ENCODE data around the gene ST8SIA2. TPM values are rescaled to one million over a fixed set of nuclear protein-coding genes. Genes with fewer than 3 reads are reported as not detected.

Gene ST8SIA2
- total and polyA plus RNA-seq, 3 donors from 2014 or later: 0.12 to 0.31 (median 0.24) TPM

DNA sequence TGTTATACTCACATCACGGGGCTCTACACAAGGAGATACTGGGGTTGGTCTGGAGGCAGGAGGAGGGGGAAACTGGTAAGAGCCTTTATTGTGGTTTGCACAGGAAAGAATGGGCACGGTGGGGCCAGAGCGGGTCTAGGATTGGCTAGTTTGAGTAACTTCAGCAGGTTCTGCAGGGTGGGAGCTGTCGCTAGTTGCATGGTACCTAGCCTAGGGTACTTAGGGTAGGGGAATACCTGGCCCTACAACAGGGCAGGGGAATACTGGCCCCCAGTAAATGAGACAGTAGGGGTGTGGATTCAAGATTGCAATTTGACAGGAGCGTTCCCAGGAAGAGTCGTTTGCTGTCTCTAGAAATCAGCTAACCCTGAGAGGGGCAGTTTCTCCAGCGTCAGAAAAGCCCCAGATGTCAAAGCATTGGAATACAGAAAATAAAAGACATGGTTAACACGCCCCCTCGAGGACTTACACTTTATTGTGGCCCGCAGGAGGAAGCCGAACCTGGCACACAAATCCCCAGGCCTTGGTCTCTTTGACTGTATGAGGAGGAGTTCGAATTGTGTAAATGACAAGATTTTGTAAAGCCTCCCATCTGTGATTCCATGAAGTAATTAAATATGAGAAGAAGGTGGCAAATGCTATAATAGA is 32.0 kb downstream of the ST8SIA2 start:
- H3K27ac ChIP-seq: no peak overlapping the region
- 58 to 59% methylated on average over 12 of the region's 12 CpGs for WGBS, 2 donors
- H3K27me3 ChIP-seq: no peaks in the 10 kb centered on the region
- intact Hi-C loops (cut with DNase I; ENCODE audit: low total_unique reads): no loop called here
- H3K4me3 ChIP-seq: no peak overlapping the region
- DNase-seq: no peak
- H3K36me3 ChIP-seq (ENCODE audit: low read depth, missing control alignments): no peaks in the 10 kb centered on the region
- no peaks in the 10 kb centered on the region for H3K4me1 ChIP-seq
- TF ChIP-seq, protein P1, sequence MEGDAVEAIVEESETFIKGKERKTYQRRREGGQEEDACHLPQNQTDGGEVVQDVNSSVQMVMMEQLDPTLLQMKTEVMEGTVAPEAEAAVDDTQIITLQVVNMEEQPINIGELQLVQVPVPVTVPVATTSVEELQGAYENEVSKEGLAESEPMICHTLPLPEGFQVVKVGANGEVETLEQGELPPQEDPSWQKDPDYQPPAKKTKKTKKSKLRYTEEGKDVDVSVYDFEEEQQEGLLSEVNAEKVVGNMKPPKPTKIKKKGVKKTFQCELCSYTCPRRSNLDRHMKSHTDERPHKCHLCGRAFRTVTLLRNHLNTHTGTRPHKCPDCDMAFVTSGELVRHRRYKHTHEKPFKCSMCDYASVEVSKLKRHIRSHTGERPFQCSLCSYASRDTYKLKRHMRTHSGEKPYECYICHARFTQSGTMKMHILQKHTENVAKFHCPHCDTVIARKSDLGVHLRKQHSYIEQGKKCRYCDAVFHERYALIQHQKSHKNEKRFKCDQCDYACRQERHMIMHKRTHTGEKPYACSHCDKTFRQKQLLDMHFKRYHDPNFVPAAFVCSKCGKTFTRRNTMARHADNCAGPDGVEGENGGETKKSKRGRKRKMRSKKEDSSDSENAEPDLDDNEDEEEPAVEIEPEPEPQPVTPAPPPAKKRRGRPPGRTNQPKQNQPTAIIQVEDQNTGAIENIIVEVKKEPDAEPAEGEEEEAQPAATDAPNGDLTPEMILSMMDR (IDR thresholded peaks at IDR 0.05): no peak
- TF ChIP-seq POLR2A (IDR thresholded peaks at IDR 0.05): no peak
- H3K9me3 ChIP-seq: no peaks in the 10 kb centered on the region

DNA sequence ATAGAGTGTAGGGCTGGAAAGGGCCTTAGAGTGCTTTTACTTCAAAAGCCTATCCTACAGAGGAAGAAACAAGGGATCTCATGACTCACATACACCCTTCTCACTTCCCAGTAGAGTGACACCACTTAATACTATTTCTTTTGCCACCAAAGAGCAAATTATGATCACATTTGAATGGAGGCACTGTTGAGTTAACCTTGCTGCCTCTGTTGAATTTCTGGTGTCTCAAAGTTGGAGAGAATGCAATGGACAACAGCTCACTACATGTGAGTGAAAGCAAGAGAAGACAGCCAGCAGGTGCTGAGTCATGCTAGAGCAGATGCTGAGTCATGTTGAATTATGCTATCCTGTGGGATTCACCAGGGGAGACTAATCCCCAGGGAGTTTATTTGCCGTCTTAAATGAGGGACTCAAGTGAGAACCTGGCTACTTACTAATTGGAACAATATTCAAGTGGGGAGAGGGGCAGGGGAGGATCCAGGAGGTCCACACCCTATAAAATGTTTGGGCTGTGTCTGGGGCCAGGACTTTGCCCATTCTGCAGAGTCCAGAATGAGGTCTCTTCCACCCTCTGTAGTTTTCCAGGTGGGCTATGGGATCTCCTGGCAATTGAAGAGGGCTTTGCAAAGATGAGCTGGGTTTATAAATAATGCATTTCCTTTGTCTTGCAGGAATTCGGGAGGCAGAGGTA is 35.8 kb downstream of the ST8SIA2 start:
- intact Hi-C loops (cut with DNase I; ENCODE audit: low total_unique reads): no loop called here
- 60 to 64% methylated on average over 2 of the region's 2 CpGs for WGBS, 2 donors
- no peak overlapping the region for H3K4me3 ChIP-seq
- DNase-seq: no peak
- no peaks in the 10 kb centered on the region for H3K27me3 ChIP-seq
- no peaks in the 10 kb centered on the region for H3K4me1 ChIP-seq
- no peak for TF ChIP-seq POLR2A (IDR thresholded peaks at IDR 0.05)
- TF ChIP-seq, protein P1 (IDR thresholded peaks at IDR 0.05): no peak
- H3K36me3 ChIP-seq (ENCODE audit: low read depth, missing control alignments): no peaks in the 10 kb centered on the region
- no peaks in the 10 kb centered on the region for H3K9me3 ChIP-seq
- no peak overlapping the region for H3K27ac ChIP-seq

- Histone ChIP-seq H3K36me3 (ENCODE audit: low read depth, missing control alignments) (no peaks in the 10 kb centered on the region), H3K27me3 (no peaks in the 10 kb centered on the region), H3K4me1 (no peaks in the 10 kb centered on the region), H3K4me3 (no peak overlapping the region), H3K27ac (no peak overlapping the region), H3K9me3 (no peaks in the 10 kb centered on the region)
- no peak for TF ChIP-seq POLR2A (IDR thresholded peaks at IDR 0.05)
- TF ChIP-seq, protein P1 (IDR thresholded peaks at IDR 0.05): no peak
- 88 to 92% methylated on average over 1 of the region's 1 CpG for WGBS, 2 donors
- DNase-seq: no peak
- intact Hi-C loops (cut with DNase I; ENCODE audit: low total_unique reads): no loop called here
Observed at GRCh38 chr15:92430069-92430440, 36.4 kb downstream of the ST8SIA2 start.

- no peaks in the 10 kb centered on the region for H3K27me3 ChIP-seq
- no peaks in the 10 kb centered on the region for H3K4me1 ChIP-seq
- no peaks in the 10 kb centered on the region for H3K36me3 ChIP-seq (ENCODE audit: low read depth, missing control alignments)
- H3K4me3 ChIP-seq: no peak overlapping the region
- TF ChIP-seq, protein P1 (IDR thresholded peaks at IDR 0.05): no peak
- no peak for TF ChIP-seq POLR2A (IDR thresholded peaks at IDR 0.05)
- DNase-seq: no peak
- H3K9me3 ChIP-seq: no peaks in the 10 kb centered on the region
- no peak overlapping the region for H3K27ac ChIP-seq
- 77 to 82% methylated on average over 3 of the region's 3 CpGs for WGBS, 2 donors
- intact Hi-C loops (cut with DNase I; ENCODE audit: low total_unique reads): no loop called here
Observed at GRCh38 chr15:92435145-92435544, 41.5 kb downstream of the ST8SIA2 start.

- intact Hi-C loops (cut with DNase I; ENCODE audit: low total_unique reads): no loop called here
- H3K27me3 ChIP-seq: no peaks in the 10 kb centered on the region
- no peaks in the 10 kb centered on the region for H3K36me3 ChIP-seq (ENCODE audit: low read depth, missing control alignments)
- 91 to 95% methylated on average over 12 of the region's 12 CpGs for WGBS, 2 donors
- no peak overlapping the region for H3K4me3 ChIP-seq
- no peak for DNase-seq
- no peaks in the 10 kb centered on the region for H3K9me3 ChIP-seq
- no peaks in the 10 kb centered on the region for H3K4me1 ChIP-seq
- no peak overlapping the region for H3K27ac ChIP-seq
- TF ChIP-seq, protein P1 (IDR thresholded peaks at IDR 0.05): no peak
- TF ChIP-seq POLR2A (IDR thresholded peaks at IDR 0.05): no peak
Observed at GRCh38 chr15:92438471-92438870, 44.8 kb downstream of the ST8SIA2 start.
